A673 (cell line): ENCODE results near the gene CNTN2. TPM values are rescaled to one million over a fixed set of nuclear protein-coding genes. Genes with fewer than 3 reads are reported as not detected.
A peak's percentile ranks its signal among the peaks of the same experiment; 100 is the strongest.

Experiments
- BruUV-seq: library from RNA; stranded (reverse); fragments of 400-500 nt; replicated peaks from 2 replicates; lab custom pipeline; 2021; lab: Mats Ljungman, UMichigan
- CTCF ChIA-PET: fragments of 300-600 bp; sonication (Branson Sonifier 250); formaldehyde crosslinking; loops from one replicate; lab custom pipeline; 2022; ENCODE audit warnings: antibody characterized with exemption; lab: Charles Lee
- POLR2A ChIA-PET: fragments of 300-600 bp; sonication (Branson Sonifier 250); formaldehyde crosslinking; loops from one replicate; lab custom pipeline; 2022; ENCODE audit warnings: antibody characterized with exemption; ENCODE audit not compliant: low non-redundant PET; lab: Charles Lee
- DNase-seq: peaks from one replicate; pipeline ENCODE4 v3.0.0-alpha.2; 2015; ENCODE audit warnings: low spot score
- H3K27ac ChIP-seq: fragments of 200-600 bp; sonication (generic); 2 replicates; pipeline ENCODE4 v1.5.1; 2016; ENCODE audit warnings: mixed run types, low read depth, mild to moderate bottlenecking, mixed read lengths, antibody characterized with exemption, low read length; ENCODE audit not compliant: poor library complexity, severe bottlenecking
- H3K27me3 ChIP-seq: fragments of 200-600 bp; sonication (generic); replicated peaks from 2 replicates; pipeline ENCODE4 v1.6.1; 2017; ENCODE audit warnings: mixed run types, low read depth, mild to moderate bottlenecking, mixed read lengths, antibody characterized with exemption, low read length; ENCODE audit not compliant: insufficient read depth, poor library complexity
- H3K36me3 ChIP-seq: fragments of 200-600 bp; sonication (generic); 2 replicates; pipeline ENCODE4 v1.6.1; 2016; ENCODE audit warnings: mixed run types, mild to moderate bottlenecking, mixed read lengths, antibody characterized with exemption, low read length; ENCODE audit not compliant: insufficient read depth, poor library complexity, severe bottlenecking
- H3K4me1 ChIP-seq: fragments of 200-600 bp; sonication (generic); 2 replicates; pipeline ENCODE4 v1.6.1; 2017; ENCODE audit warnings: mixed run types, mild to moderate bottlenecking, mixed read lengths, antibody characterized with exemption, low read length; ENCODE audit not compliant: insufficient read depth, poor library complexity, severe bottlenecking
- H3K4me3 ChIP-seq: fragments of 200-600 bp; sonication (generic); 2 replicates; pipeline ENCODE4 v1.5.1; 2016; ENCODE audit warnings: low read depth, mixed run types, mild to moderate bottlenecking, mixed read lengths, low read length; ENCODE audit not compliant: poor library complexity, severe bottlenecking
- H3K9me3 ChIP-seq: fragments of 200-600 bp; sonication (generic); 2 replicates; pipeline ENCODE4 v1.6.1; 2016; ENCODE audit warnings: mixed run types, low read depth, mild to moderate bottlenecking, mixed read lengths, antibody characterized with exemption, low read length; ENCODE audit not compliant: poor library complexity, severe bottlenecking
- CTCF ChIP-seq: fragments of 300-800, 200-600 bp; sonication (generic); conservative IDR thresholded peaks from 2 replicates; pipeline ENCODE4 v1.5.1; 2017; ENCODE audit warnings: low read depth, mild to moderate bottlenecking, antibody characterized with exemption, low read length, moderate library complexity, mixed read lengths
- EZH2 ChIP-seq: fragments of 200-600 bp; sonication (generic); IDR thresholded peaks from 2 replicates; pipeline ENCODE4 v1.6.1; 2017; ENCODE audit warnings: borderline replicate concordance, low read depth, mild to moderate bottlenecking, mixed read lengths, antibody characterized with exemption, low read length; ENCODE audit not compliant: poor library complexity, severe bottlenecking
- intact Hi-C: fragments of 100-400 bp; cut with micrococcal nuclease; formaldehyde crosslinking; loops from one replicate; pipeline ENCODE4 v1.10.0; 2022; ENCODE audit not compliant: unreplicated experiment
- total RNA-seq: library from RNA; stranded (reverse); gene quantifications from 2 replicates; pipeline ENCODE4 v1.2.3, GENCODE V29; 2021

Gene CNTN2
- total RNA-seq, 1 experiment from 2014 or later: not detected

GRCh38 chr1:205061665-205062069, 18.7 kb downstream of the CNTN2 start:
- TF ChIP-seq CTCF (peak; percentile 96), EZH2 (no peak)
- POLR2A ChIA-PET: no interaction called here
- no peak overlapping the region for H3K27ac ChIP-seq
- DNase-seq: peak; percentile 87
- CTCF ChIA-PET: interaction anchor here (0.5 to 2.9 kb wide), 21 partner anchors 9 to 1750 kb away, joined by 3 to 58 read pairs (median 5); no protein-coding TSS in a partner anchor
- H3K4me3 ChIP-seq: no peak overlapping the region
- no peaks in the 10 kb centered on the region for H3K4me1 ChIP-seq
- H3K36me3 ChIP-seq: no peaks in the 10 kb centered on the region
- BruUV-seq: no TSS peak
- no peaks in the 10 kb centered on the region for H3K27me3 ChIP-seq
- intact Hi-C loops: loop anchor here (1.0 to 5.0 kb wide), 2 partner anchors 72 to 196 kb away; no protein-coding TSS in a partner anchor
- H3K9me3 ChIP-seq: no peaks in the 10 kb centered on the region

- intact Hi-C loops: loop anchor here (5.0 kb wide), 1 partner anchor 195 kb away; no protein-coding TSS in a partner anchor
- CTCF ChIA-PET: interaction anchor here (0.5 to 2.9 kb wide), 6 partner anchors 70 to 496 kb away, joined by 3 to 58 read pairs (median 10); no protein-coding TSS in a partner anchor
- no peak overlapping the region for H3K27ac ChIP-seq
Measured at GRCh38 chr1:205062319-205062718, 19.3 kb downstream of the CNTN2 start.

GRCh38 chr1:205062895-205063294, 19.9 kb downstream of the CNTN2 start:
- ChIA-PET POLR2A (no interaction called here), CTCF (interaction anchor here (0.5 to 2.9 kb wide), 3 partner anchors 70 to 496 kb away, joined by 4 to 58 read pairs (median 14); no protein-coding TSS in a partner anchor)
- no peak for TF ChIP-seq EZH2
- TF ChIP-seq CTCF: no peak
- Histone ChIP-seq H3K36me3 (no peaks in the 10 kb centered on the region), H3K27ac (no peak overlapping the region), H3K9me3 (no peaks in the 10 kb centered on the region), H3K4me3 (no peak overlapping the region), H3K27me3 (no peaks in the 10 kb centered on the region), H3K4me1 (no peaks in the 10 kb centered on the region)
- no TSS peak for BruUV-seq
- intact Hi-C loops: loop anchor here (5.0 kb wide), 1 partner anchor 194 kb away; no protein-coding TSS in a partner anchor
- no peak for DNase-seq

More at GRCh38 chr1:205062319-205062718, 19.3 kb downstream of the CNTN2 start:
- Histone ChIP-seq H3K36me3 (no peaks in the 10 kb centered on the region), H3K9me3 (no peaks in the 10 kb centered on the region), H3K4me3 (no peak overlapping the region), H3K27me3 (no peaks in the 10 kb centered on the region), H3K4me1 (no peaks in the 10 kb centered on the region)
- no peak for TF ChIP-seq EZH2
- no peak for TF ChIP-seq CTCF
- no peak for DNase-seq
- POLR2A ChIA-PET: no interaction called here
- no TSS peak for BruUV-seq
